GM06990 (cell line): ENCODE measurements around the gene PIEZO1.

Experiments used
- DNase-seq: peaks from one replicate; pipeline ENCODE4 v3.0.0-alpha.2; 2011; ENCODE audit not compliant: insufficient read length; ENCODE audit errors: extremely low read depth
- H3K27me3 ChIP-seq: replicated peaks from 2 replicates; pipeline ENCODE4 v1.6.0; 2011; ENCODE audit warnings: low read length; ENCODE audit not compliant: control insufficient read depth, insufficient read depth
- H3K36me3 ChIP-seq: 2 replicates; pipeline ENCODE4 v1.5.1; 2011; ENCODE audit warnings: low read length; ENCODE audit not compliant: control insufficient read depth, insufficient read depth
- H3K4me3 ChIP-seq: replicated peaks from 2 replicates; pipeline ENCODE4 v1.5.1; 2011; ENCODE audit warnings: low read depth, mild to moderate bottlenecking, control low read depth, low read length
- CTCF ChIP-seq: IDR thresholded peaks from 2 replicates; pipeline ENCODE4 v1.5.1; 2011; ENCODE audit warnings: low read length, control low read depth, mild to moderate bottlenecking, inconsistent platforms; ENCODE audit not compliant: insufficient read depth, poor library complexity, severe bottlenecking

The PIEZO1 gene

DNA sequence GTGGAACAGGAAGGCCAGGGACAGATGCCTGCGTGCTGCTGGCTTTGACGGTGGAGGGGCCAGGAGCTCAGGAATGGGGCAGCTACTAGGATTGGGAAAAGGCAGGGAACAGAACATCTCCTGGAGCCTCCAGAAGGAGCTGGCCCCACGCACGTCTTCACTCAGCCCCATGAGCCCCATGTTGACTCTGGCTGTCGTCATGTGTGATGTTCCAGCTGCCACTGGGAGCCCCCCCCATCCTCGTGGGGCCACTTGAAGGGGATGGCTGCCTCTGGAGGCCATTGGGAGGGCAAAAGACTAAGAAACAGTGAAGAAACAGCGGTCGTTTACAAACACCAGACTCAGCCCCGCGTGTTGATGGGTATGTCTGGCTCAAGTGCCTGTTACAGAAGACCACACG is 45.2 kb upstream of the PIEZO1 start:
- Histone ChIP-seq H3K27me3 (no peaks in the 10 kb centered on the region), H3K36me3 (no peaks in the 10 kb centered on the region), H3K4me3 (no peak overlapping the region)
- no peak for DNase-seq
- no peak for TF ChIP-seq CTCF

DNA sequence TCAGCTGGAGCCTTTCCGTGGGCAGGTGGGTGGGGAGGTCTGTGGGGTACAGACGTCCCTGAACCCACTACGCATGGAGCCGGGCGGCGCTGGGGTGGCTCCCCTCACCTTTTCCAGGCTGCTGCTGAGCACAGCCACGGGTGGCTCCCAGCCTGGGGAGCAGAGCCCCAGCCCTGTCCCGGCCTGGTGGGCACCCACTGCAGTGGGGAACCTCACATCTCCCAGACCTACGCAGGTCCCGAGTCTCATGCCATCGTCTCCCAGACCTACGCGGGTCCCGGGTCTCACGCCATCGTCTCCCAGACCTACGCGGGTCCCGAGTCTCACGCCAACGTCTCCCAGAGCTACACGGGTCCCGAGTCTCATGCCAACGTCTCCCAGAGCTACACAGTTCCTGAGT is 43.7 kb upstream of the PIEZO1 start:
- Histone ChIP-seq H3K27me3 (no peaks in the 10 kb centered on the region), H3K36me3 (peaks cover 2% of the 10 kb centered on the region), H3K4me3 (no peak overlapping the region)
- DNase-seq: no peak
- TF ChIP-seq CTCF: no peak

DNA sequence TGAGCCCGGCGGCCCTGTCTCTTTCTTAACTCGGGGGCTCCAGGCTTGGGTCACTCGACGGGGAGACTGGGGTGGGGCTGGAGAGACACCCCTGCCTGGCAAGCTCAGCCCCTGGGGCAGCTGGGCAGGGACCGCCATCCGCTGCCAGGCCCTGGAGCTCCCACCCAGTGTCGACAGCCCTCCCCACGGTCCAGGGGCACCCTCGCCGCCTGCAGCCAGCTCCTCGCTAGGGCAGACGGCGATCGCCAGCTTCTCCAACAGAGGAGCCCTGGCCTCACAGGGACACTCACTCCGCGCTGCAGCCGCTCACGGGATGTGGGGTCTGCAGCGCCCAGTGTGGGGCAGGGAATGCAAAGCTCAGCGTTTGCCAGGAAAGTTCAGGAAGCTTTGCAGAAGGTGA is 42.7 kb upstream of the PIEZO1 start:
- Histone ChIP-seq H3K36me3 (peaks cover 2% of the 10 kb centered on the region), H3K27me3 (no peaks in the 10 kb centered on the region), H3K4me3 (no peak overlapping the region)
- no peak for DNase-seq
- no peak for TF ChIP-seq CTCF

DNA sequence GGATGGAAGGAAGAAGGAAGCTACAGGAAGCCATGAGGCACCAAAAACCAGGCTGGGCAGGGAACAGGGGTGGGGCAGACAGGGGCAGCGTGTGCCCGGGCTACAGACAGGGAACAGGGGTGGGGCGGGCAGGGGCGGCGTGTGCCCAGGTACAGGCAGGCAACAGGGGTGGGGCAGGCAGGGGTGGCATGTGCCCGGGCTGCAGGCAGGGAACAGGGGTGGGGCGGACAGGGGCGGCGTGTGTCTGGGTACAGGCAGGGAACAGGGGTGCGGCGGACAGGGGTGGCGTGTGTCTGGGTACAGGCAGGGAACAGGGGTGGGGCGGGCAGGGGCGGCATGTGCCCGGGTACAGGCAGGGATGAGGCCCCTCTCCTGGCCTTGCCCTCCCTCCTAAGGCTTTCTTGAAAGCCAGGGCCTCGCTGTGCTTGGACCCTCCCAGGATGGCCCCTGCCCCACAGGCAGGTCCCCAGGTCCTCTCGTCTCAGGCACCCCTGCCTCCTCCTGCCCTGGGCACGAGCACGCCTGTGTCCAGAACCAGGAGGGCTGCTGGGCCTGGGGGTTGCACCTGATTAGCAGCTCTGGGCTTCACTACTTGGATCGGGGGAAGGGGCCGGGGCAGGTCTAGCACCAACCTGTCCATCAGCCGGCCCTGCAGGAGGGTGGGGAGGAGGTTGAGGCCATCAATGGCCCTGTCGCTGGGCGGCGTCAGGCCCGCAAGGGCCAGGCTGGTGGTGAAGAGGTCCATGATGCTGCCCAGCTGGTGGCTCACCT is 41.2 kb upstream of the PIEZO1 start:
- DNase-seq: no peak
- Histone ChIP-seq H3K27me3 (no peaks in the 10 kb centered on the region), H3K36me3 (peaks cover 3% of the 10 kb centered on the region), H3K4me3 (no peak overlapping the region)
- TF ChIP-seq CTCF: no peak

DNA sequence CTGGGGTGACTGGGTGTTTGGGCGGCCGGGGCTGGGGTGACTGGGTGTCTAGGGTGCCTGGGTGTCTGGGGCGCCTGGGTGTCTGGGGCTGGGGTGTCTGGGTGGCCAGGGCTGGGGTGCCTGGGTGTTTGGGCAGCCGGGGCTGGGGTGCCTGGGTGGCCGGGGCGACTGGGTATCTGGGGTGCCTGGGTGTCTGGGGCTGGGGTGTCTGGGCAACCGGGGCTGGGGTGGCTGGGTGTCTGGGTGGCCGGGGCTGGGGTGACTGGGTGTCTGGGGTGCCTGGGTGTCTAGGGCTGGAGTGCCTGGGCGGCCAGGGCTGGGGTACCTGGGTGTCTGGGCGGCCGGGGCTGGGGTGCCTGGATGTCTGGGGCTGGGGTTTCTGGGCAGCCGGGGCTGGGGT is 40.1 kb upstream of the PIEZO1 start:
- no peak for DNase-seq
- no peaks in the 10 kb centered on the region for H3K27me3 ChIP-seq
- no peak overlapping the region for H3K4me3 ChIP-seq
- no peak for TF ChIP-seq CTCF
- H3K36me3 ChIP-seq: peaks cover 3% of the 10 kb centered on the region
